Neuronal stem cell (in vitro differentiated cells): Measurements from ENCODE around the gene SCUBE2.

Source experiments
- DNase-seq: peaks from one replicate; pipeline ENCODE4 v3.0.0-alpha.2; 2013; ENCODE audit warnings: low spot score
- H2AFZ ChIP-seq: one replicate; pipeline ENCODE4 v1.6.1; 2013; ENCODE audit warnings: mild to moderate bottlenecking, low read length, inconsistent platforms
- H2AK5ac ChIP-seq: 2 replicates; pipeline ENCODE4 v1.6.1; 2013; ENCODE audit warnings: low read depth, mild to moderate bottlenecking, inconsistent platforms, low read length, moderate library complexity, mixed read lengths
- H2BK120ac ChIP-seq: 2 replicates; pipeline ENCODE4 v1.6.1; 2013; ENCODE audit warnings: low read depth, mild to moderate bottlenecking, inconsistent platforms, low read length, moderate library complexity, mixed read lengths
- H2BK12ac ChIP-seq: one replicate; pipeline ENCODE4 v1.6.1; 2013; ENCODE audit warnings: low read length, inconsistent platforms
- H2BK15ac ChIP-seq: 2 replicates; pipeline ENCODE4 v1.6.1; 2013; ENCODE audit warnings: mild to moderate bottlenecking, low read length, inconsistent platforms, mixed read lengths
- H2BK5ac ChIP-seq: one replicate; pipeline ENCODE4 v1.6.1; 2013; ENCODE audit warnings: inconsistent platforms, mild to moderate bottlenecking, low read length, moderate library complexity
- H3K14ac ChIP-seq: one replicate; pipeline ENCODE4 v1.6.1; 2013; ENCODE audit warnings: low read length, inconsistent platforms
- H3K18ac ChIP-seq: 2 replicates; pipeline ENCODE4 v1.6.1; 2013; ENCODE audit warnings: low read length, inconsistent platforms
- H3K23ac ChIP-seq: 2 replicates; pipeline ENCODE4 v1.6.1; 2013; ENCODE audit warnings: low read depth, mild to moderate bottlenecking, mixed read lengths, low read length, inconsistent platforms; ENCODE audit not compliant: poor library complexity
- H3K27ac ChIP-seq: replicated peaks from 3 replicates; pipeline ENCODE4 v1.5.1; 2013; ENCODE audit warnings: low read length, inconsistent platforms
- H3K27me3 ChIP-seq, 3 experiments: 2 replicates each; pipeline ENCODE4 v1.6.1; 2013; ENCODE audit warnings: low read length in 3 of 3, mild to moderate bottlenecking in 2 of 3, inconsistent platforms in 1 of 3, low read depth in 1 of 3, mixed read lengths in 1 of 3, moderate library complexity in 1 of 3; ENCODE audit not compliant: control insufficient read depth in 3 of 3, insufficient read depth in 3 of 3
- H3K36me3 ChIP-seq, 2 donors: replicated peaks in 1 of 2; 2 replicates each; pipeline ENCODE4 v1.6.1; 2013; ENCODE audit warnings: low read length in 2 of 2; ENCODE audit not compliant: control insufficient read depth in 2 of 2, insufficient read depth in 2 of 2
- H3K4ac ChIP-seq: 2 replicates; pipeline ENCODE4 v1.6.1; 2013; ENCODE audit warnings: inconsistent platforms, mild to moderate bottlenecking, low read length, moderate library complexity
- H3K4me1 ChIP-seq, 2 donors: 1 replicate in 1 of 2; 2 replicates in 1 of 2; pipeline ENCODE4 v1.6.1; 2013; ENCODE audit warnings: low read length in 2 of 2, low read depth in 1 of 2; ENCODE audit not compliant: control insufficient read depth in 2 of 2, insufficient read depth in 1 of 2
- H3K4me2 ChIP-seq: one replicate; pipeline ENCODE4 v1.6.1; 2013; ENCODE audit warnings: mild to moderate bottlenecking, low read length, inconsistent platforms; ENCODE audit not compliant: insufficient read depth, poor library complexity, severe bottlenecking
- H3K4me3 ChIP-seq, 2 donors: 2 replicates each; pipeline ENCODE4 v1.5.1; 2013; ENCODE audit warnings: low read length in 2 of 2, mild to moderate bottlenecking in 2 of 2, inconsistent platforms in 1 of 2, moderate library complexity in 1 of 2
- H3K79me1 ChIP-seq: one replicate; pipeline ENCODE4 v1.6.1; 2013; ENCODE audit warnings: low read depth, mild to moderate bottlenecking, inconsistent platforms, low read length, moderate library complexity
- H3K9ac ChIP-seq: one replicate; pipeline ENCODE4 v1.6.1; 2013; ENCODE audit warnings: mild to moderate bottlenecking, low read depth, low read length, inconsistent platforms; ENCODE audit not compliant: poor library complexity
- H3K9me3 ChIP-seq, 2 donors: replicated peaks in 1 of 2; 2 replicates each; pipeline versions ENCODE3 to v1.6.1; 2013; ENCODE audit warnings: low read length in 2 of 2, mild to moderate bottlenecking in 2 of 2, inconsistent platforms in 1 of 2, low read depth in 1 of 2, mixed read lengths in 1 of 2, moderate library complexity in 1 of 2; ENCODE audit not compliant: control insufficient read depth in 2 of 2, insufficient read depth in 1 of 2
- H4K8ac ChIP-seq: one replicate; pipeline ENCODE4 v1.6.1; 2013; ENCODE audit warnings: low read depth, mild to moderate bottlenecking, inconsistent platforms, low read length, moderate library complexity
- H4K91ac ChIP-seq: one replicate; pipeline ENCODE4 v1.6.1; 2013; ENCODE audit warnings: low read length, low read depth, mild to moderate bottlenecking, inconsistent platforms; ENCODE audit not compliant: poor library complexity
- WGBS, 2 donors: extraction: QIAGEN DNeasy Blood & Tissue Kit; methylation state at CpG; one replicate each; pipeline ENCODE4 v1.1.7; 2013; ENCODE audit warnings: missing lambda C conversion rate in 2 of 2, mixed read lengths in 1 of 2; ENCODE audit not compliant: insufficient read length in 2 of 2, insufficient replicate concordance in 1 of 2; ENCODE audit errors: extremely low coverage in 2 of 2; 5-methylcytosine and 5-hydroxymethylcytosine counted together

The SCUBE2 gene

GRCh38 chr11:9049959-9050358 is 41.4 kb downstream of the SCUBE2 start:
- Histone ChIP-seq H4K8ac (no peak overlapping the region), H3K4ac (no peak overlapping the region), H3K14ac (no peak overlapping the region), H4K91ac (no peak overlapping the region), H3K36me3 (no peaks in the 10 kb centered on the region), H3K27me3 (peaks cover 0 to 5% (median 0%) of the 10 kb centered on the region in 3 experiments), H2BK12ac (no peak overlapping the region), H3K4me3 (no peak overlapping the region), H2AK5ac (no peak overlapping the region), H2BK15ac (no peak overlapping the region), H3K4me2 (no peak overlapping the region), H3K23ac (no peak overlapping the region), H2BK5ac (no peak overlapping the region), H2BK120ac (no peak overlapping the region), H3K27ac (no peak overlapping the region), H3K79me1 (no peaks in the 10 kb centered on the region), H3K4me1 (peaks cover 6 to 14% of the 10 kb centered on the region in 2 donors), H3K18ac (no peak overlapping the region), H3K9ac (no peak overlapping the region), H2AFZ (no peak overlapping the region), H3K9me3 (no peaks in the 10 kb centered on the region)
- WGBS, 2 donors, result no CpG with 5 or more reads among the region's 2 CpGs
- DNase-seq, result no peak

GRCh38 chr11:9047964-9048523 is 43.4 kb downstream of the SCUBE2 start:
- Histone ChIP-seq H3K27ac (no peak overlapping the region), H3K14ac (no peak overlapping the region), H2BK15ac (no peak overlapping the region), H3K4me3 (no peak overlapping the region), H3K23ac (no peak overlapping the region), H3K4me1 (peaks cover 6 to 18% of the 10 kb centered on the region in 2 donors), H3K4me2 (no peak overlapping the region), H3K9me3 (no peaks in the 10 kb centered on the region), H2BK5ac (no peak overlapping the region), H3K79me1 (no peaks in the 10 kb centered on the region), H3K9ac (no peak overlapping the region), H3K36me3 (no peaks in the 10 kb centered on the region), H3K18ac (no peak overlapping the region), H2BK120ac (no peak overlapping the region), H2AK5ac (no peak overlapping the region), H2AFZ (peak overlapping the region; percentile 39), H4K8ac (no peak overlapping the region), H2BK12ac (no peak overlapping the region), H3K27me3 (peaks cover 0 to 12% (median 0%) of the 10 kb centered on the region in 3 experiments), H4K91ac (no peak overlapping the region), H3K4ac (no peak overlapping the region)
- WGBS, 2 donors, result no CpG with 5 or more reads among the region's 9 CpGs
- no peak for DNase-seq

DNA sequence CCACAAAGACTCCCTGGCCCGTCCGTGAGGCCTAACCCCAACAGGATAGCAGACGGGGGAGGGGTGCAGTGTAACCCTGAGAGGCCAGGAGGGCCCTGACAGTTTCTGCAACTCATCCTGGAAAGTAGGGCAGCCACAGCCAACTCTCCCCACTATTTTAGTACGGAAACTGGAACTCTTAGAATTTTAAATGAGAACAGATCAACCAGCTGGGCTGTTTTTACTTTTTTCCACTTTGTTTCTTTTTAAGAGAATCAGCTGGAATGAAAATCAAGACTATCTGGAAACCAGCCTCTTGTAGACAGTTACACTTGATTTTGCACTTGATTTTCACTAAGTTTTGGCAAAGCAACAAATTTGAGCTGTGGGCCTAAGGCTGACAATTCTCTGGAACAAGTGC is 44.9 kb downstream of the SCUBE2 start:
- Histone ChIP-seq H4K8ac (no peak overlapping the region), H3K36me3 (no peaks in the 10 kb centered on the region), H3K4me2 (no peak overlapping the region), H3K79me1 (no peaks in the 10 kb centered on the region), H2AFZ (peak overlapping the region; percentile 27), H3K14ac (no peak overlapping the region), H3K4me1 (peaks cover 6 to 20% of the 10 kb centered on the region in 2 donors), H3K9me3 (no peaks in the 10 kb centered on the region), H2BK120ac (no peak overlapping the region), H3K4ac (no peak overlapping the region), H3K18ac (no peak overlapping the region), H3K9ac (no peak overlapping the region), H3K23ac (no peak overlapping the region), H2BK12ac (no peak overlapping the region), H2BK15ac (no peak overlapping the region), H2AK5ac (no peak overlapping the region), H4K91ac (no peak overlapping the region), H2BK5ac (no peak overlapping the region), H3K27ac (no peak overlapping the region), H3K27me3 (peaks cover 0 to 22% (median 0%) of the 10 kb centered on the region in 3 experiments), H3K4me3 (no peak overlapping the region)
- WGBS, 2 donors, result no CpG with 5 or more reads among the region's 4 CpGs
- DNase-seq, result no peak

DNA sequence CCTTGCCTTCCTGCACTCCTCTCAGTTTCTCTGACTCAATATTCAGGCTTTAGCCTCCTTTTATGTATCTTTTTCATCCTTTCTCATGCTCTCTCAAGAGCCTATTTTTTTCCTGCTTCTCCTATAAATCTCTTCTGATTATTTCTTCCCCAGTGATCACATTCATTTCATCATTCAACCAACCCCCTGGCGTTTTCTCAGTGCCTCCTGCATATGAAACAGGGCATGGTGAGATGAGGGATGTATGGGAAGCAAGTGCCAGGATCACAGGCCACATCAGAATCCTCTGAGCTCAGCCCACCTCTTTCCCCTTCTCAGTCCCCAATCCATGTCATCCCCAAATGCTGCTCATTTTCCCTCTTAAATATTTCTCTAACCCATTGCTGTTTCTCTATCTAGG is 48.9 kb downstream of the SCUBE2 start:
- no peak overlapping the region for H3K27ac ChIP-seq
- no peaks in the 10 kb centered on the region for H3K36me3 ChIP-seq
- no peak overlapping the region for H2BK5ac ChIP-seq
- peaks cover 0 to 18% of the 10 kb centered on the region in 2 donors for H3K4me1 ChIP-seq
- no peak overlapping the region for H2AK5ac ChIP-seq
- H3K4me2 ChIP-seq, result no peak overlapping the region
- no peak overlapping the region for H3K23ac ChIP-seq
- H4K8ac ChIP-seq, result no peak overlapping the region
- WGBS, 2 donors, result no CpG with 5 or more reads among the region's 1 CpG
- H3K79me1 ChIP-seq, result no peaks in the 10 kb centered on the region
- H3K27me3 ChIP-seq, result peaks cover 0 to 26% (median 0%) of the 10 kb centered on the region in 3 experiments
- DNase-seq, result no peak
- H2BK120ac ChIP-seq, result no peak overlapping the region
- no peak overlapping the region for H2BK15ac ChIP-seq
- no peak overlapping the region for H4K91ac ChIP-seq
- H3K4ac ChIP-seq, result no peak overlapping the region
- no peak overlapping the region for H3K14ac ChIP-seq
- H3K4me3 ChIP-seq, result no peak overlapping the region
- no peak overlapping the region for H2BK12ac ChIP-seq
- H2AFZ ChIP-seq, result no peak overlapping the region
- no peak overlapping the region for H3K18ac ChIP-seq
- peaks cover 2 to 18% of the 10 kb centered on the region in 2 donors for H3K9me3 ChIP-seq
- H3K9ac ChIP-seq, result no peak overlapping the region
